Left lung (tissue), 10 donors: ENCODE results near the gene SYT3. TPM values are rescaled to one million over a fixed set of nuclear protein-coding genes. Genes with fewer than 3 reads are reported as not detected.

Experiments
- ATAC-seq: fragments of 200-7000 bp; cut with Tn5 transposase; one replicate; pipeline ENCODE4 v1.9.1; 2020; ENCODE audit warnings: moderate library complexity
- DNase-seq, 4 donors: peaks; one replicate each; pipeline ENCODE4 v3.0.0-alpha.2; 2013 to 2020
- H3K27ac ChIP-seq, 2 donors: fragments of 200-600 bp; sonication (generic) in 1 of 2; one replicate each; pipeline versions ENCODE4 v1.5.0 to v1.8.0; 2020 to 2021
- H3K27me3 ChIP-seq, 2 donors: fragments of 200-600 bp; sonication (generic) in 1 of 2; one replicate each; pipeline versions ENCODE4 v1.5.0 to v1.8.0; 2020 to 2021
- H3K36me3 ChIP-seq, 2 donors: fragments of 200-600 bp; sonication (generic) in 1 of 2; one replicate each; pipeline versions ENCODE4 v1.5.0 to v1.8.0; 2020 to 2021
- H3K4me1 ChIP-seq, 2 donors: fragments of 200-600 bp; one replicate each; pipeline ENCODE4 v1.8.0; 2021
- H3K4me3 ChIP-seq, 2 donors: fragments of 200-600 bp; sonication (generic) in 1 of 2; one replicate each; pipeline versions ENCODE4 v1.5.0 to v1.8.0; 2020 to 2021; ENCODE audit warnings: mild to moderate bottlenecking in 1 of 2
- H3K9me3 ChIP-seq, 2 donors: fragments of 200-600 bp; sonication (generic) in 1 of 2; one replicate each; pipeline versions ENCODE4 v1.5.0 to v1.8.0; 2020 to 2021
- CTCF ChIP-seq, 2 donors: fragments of 200-600 bp; sonication (generic) in 1 of 2; IDR thresholded peaks; one replicate each; pipeline versions ENCODE4 v1.5.0 to v1.8.0; 2021; ENCODE audit warnings: antibody characterized with exemption in 2 of 2
- intact Hi-C, 2 donors: fragments of 100-400 bp; cut with DNase I; formaldehyde crosslinking; loops; one replicate each; pipeline versions ENCODE4 v1.11.2 to v1.14.2; 2022
- polyA plus RNA-seq, 6 donors: library from polyadenylated mRNA; unstranded; fragments of 120-200 nt; gene quantifications; one replicate each; pipeline ENCODE4 v1.2.1, GENCODE V29; 2013; ENCODE audit not compliant: insufficient read length in 6 of 6
- total RNA-seq, 2 donors: library from RNA; stranded (reverse); fragmentation: NEBNext Ultra II Directional; extraction: Animal tissue kit (Norgen Biotek cat#: 25700); gene quantifications; one replicate each; pipeline ENCODE4 v1.2.1, GENCODE V29; 2021
- donor health status: DM: no; HTN: yes; CAD: no.
- donor health status: DM: no; HTN: no; CAD: no.

The SYT3 gene
- total and polyA plus RNA-seq, 8 donors, result 0.08 to 1.5 (median 0.26) TPM

- Histone ChIP-seq H3K9me3 (peaks cover 0 to 14% of the 10 kb centered on the region in 2 donors), H3K27ac (no peak overlapping the region), H3K27me3 (peaks cover 0 to 23% of the 10 kb centered on the region in 2 donors), H3K4me3 (no peak overlapping the region), H3K4me1 (no peaks in the 10 kb centered on the region), H3K36me3 (no peaks in the 10 kb centered on the region)
- intact Hi-C loops, result no loop called here
- DNase-seq (no peak), ATAC-seq (no peak)
- no peak for TF ChIP-seq CTCF (IDR thresholded peaks at IDR 0.05)
Measured at GRCh38 chr19:50629194-50629593, 10.5 kb downstream of the SYT3 start.

- TF ChIP-seq CTCF (IDR thresholded peaks at IDR 0.05), result no peak
- ATAC-seq (no peak), DNase-seq (no peak)
- H3K27me3 ChIP-seq, result peaks cover 0 to 23% of the 10 kb centered on the region in 2 donors
- H3K4me3 ChIP-seq, result no peak overlapping the region
- H3K27ac ChIP-seq, result no peak overlapping the region
- no peaks in the 10 kb centered on the region for H3K4me1 ChIP-seq
- H3K36me3 ChIP-seq, result no peaks in the 10 kb centered on the region
- H3K9me3 ChIP-seq, result peaks cover 0 to 8% of the 10 kb centered on the region in 2 donors
- intact Hi-C loops, result no loop called here
Measured at GRCh38 chr19:50628551-50628950, 11.1 kb downstream of the SYT3 start.

GRCh38 chr19:50628146-50628545, 11.5 kb downstream of the SYT3 start:
- H3K27ac ChIP-seq, result no peak overlapping the region
- intact Hi-C loops, result no loop called here
- no peaks in the 10 kb centered on the region for H3K36me3 ChIP-seq
- H3K9me3 ChIP-seq, result peaks cover 0 to 4% of the 10 kb centered on the region in 2 donors
- no peak for ATAC-seq
- H3K4me1 ChIP-seq, result no peaks in the 10 kb centered on the region
- H3K27me3 ChIP-seq, result peaks cover 0 to 23% of the 10 kb centered on the region in 2 donors
- no peak overlapping the region for H3K4me3 ChIP-seq
- DNase-seq, result no peak
- TF ChIP-seq CTCF (IDR thresholded peaks at IDR 0.05), result no peak

GRCh38 chr19:50626795-50627194, 12.9 kb downstream of the SYT3 start:
- TF ChIP-seq CTCF (IDR thresholded peaks at IDR 0.05), result no peak
- Histone ChIP-seq H3K9me3 (no peaks in the 10 kb centered on the region), H3K27ac (no peak overlapping the region), H3K36me3 (no peaks in the 10 kb centered on the region), H3K4me3 (no peak overlapping the region), H3K4me1 (no peaks in the 10 kb centered on the region), H3K27me3 (peaks cover 0 to 16% of the 10 kb centered on the region in 2 donors)
- DNase-seq (no peak), ATAC-seq (no peak)
- intact Hi-C loops, result no loop called here

- H3K9me3 ChIP-seq, result no peaks in the 10 kb centered on the region
- H3K4me3 ChIP-seq, result no peak overlapping the region
- intact Hi-C loops, result no loop called here
- H3K36me3 ChIP-seq, result no peaks in the 10 kb centered on the region
- peaks cover 0 to 12% of the 10 kb centered on the region in 2 donors for H3K27me3 ChIP-seq
- no peak for TF ChIP-seq CTCF (IDR thresholded peaks at IDR 0.05)
- DNase-seq (no peak), ATAC-seq (no peak)
- H3K4me1 ChIP-seq, result no peaks in the 10 kb centered on the region
- no peak overlapping the region for H3K27ac ChIP-seq
Measured at GRCh38 chr19:50626011-50626410, 13.7 kb downstream of the SYT3 start.
